GM19238 (cell line): Measurements from ENCODE around the gene DNAJC8.

Experiments
- DNase-seq: peaks from one replicate; pipeline ENCODE4 v3.0.0; 2011; ENCODE audit warnings: low spot score; ENCODE audit not compliant: insufficient read length

DNAJC8 gene

DNA sequence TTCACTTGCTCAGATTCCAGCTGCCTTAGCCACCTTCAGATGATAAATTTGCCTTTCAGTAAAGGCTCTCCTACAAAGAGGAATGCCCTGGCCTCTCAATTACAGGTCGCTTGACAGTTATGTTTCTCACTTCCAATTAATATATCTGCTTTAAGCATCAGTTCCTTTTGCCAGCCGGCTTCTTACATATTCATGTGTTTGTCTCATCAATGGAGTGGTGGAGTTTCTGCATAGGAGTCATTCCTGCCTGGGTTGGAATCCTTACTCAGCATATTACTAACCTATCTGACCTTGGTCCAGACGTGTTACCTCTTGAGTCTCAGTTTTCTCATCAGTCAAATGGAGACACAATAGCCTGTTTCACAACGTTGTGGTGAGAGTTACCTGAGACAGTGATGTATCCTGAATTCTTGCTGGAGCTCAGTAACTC, 17.1 kb upstream of the DNAJC8 start:
- DNase-seq = no peak

DNA sequence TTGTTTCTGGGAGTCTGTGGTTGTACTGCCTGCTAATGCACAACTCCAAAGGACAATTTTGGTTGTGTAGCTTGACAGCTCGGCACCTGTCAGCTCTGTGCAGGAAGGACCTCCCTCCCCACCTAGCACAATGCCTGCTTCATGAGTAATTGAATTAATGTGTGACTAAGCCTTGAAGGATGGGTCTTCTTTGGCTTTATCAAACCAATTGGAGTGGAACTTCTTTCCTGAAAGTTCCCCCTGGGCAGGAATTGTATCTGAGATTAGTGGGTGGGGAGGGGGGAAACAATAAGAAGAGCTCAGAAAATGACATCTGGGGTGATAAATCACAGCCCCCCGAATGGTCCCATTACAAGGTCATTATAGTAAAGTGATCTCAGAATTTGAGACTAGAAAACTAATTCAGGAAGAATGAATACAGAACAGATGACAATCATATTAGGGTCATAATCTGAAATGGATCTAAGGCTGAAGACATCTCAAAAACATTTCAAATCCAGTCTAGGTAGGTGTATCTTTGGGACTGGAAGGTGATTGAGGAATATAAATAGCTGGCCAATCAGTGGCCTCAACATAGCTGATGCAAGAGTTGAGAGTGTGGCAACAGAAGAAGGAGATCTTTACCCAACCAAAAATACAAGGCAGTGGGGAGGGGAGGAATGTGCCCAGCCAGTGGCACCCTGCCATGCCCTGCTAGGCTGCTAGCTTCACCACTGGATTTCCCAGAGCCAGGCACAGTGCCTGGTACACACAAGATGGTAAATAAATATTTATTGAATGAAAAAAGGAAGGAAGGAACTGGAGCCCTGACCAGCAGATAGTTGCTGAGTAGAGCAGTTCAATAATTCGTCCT, 16.4 kb upstream of the DNAJC8 start:
- no peak for DNase-seq

DNA sequence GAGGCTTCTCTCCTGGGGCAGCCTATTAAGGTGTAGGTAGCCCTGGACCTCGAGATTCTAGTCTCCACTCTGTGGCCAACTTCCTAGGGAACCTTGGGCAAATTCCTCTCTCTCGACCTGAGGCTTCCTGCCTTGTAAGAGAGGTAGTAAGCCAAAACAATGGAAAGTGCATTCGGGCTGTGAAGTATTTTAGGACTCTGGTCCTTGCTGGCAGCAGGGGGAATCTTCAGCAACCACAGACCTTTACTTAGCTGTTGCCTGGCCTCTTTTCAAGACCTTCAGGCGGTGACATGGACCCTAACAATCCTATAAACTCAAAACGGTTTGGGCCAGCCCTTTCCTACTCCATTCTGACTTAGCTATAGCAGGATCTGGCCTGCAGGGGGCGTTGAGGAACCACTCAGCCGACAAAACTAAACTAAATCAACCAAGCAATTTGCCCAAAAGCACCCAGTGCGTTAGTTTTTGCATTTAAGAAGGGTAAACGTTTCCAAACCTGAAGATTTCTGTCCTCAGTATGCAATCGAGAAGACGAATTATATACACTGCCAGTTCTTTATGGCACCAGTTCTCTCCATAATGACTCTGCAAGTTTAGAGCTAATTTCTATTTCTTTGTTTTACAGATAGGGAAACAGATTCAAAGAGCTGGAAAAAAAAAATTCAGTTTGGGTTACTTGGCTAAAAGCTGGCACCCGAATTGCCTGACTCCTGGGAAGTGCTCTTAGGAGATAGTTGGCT, 15.6 kb upstream of the DNAJC8 start:
- DNase-seq = no peak

DNA sequence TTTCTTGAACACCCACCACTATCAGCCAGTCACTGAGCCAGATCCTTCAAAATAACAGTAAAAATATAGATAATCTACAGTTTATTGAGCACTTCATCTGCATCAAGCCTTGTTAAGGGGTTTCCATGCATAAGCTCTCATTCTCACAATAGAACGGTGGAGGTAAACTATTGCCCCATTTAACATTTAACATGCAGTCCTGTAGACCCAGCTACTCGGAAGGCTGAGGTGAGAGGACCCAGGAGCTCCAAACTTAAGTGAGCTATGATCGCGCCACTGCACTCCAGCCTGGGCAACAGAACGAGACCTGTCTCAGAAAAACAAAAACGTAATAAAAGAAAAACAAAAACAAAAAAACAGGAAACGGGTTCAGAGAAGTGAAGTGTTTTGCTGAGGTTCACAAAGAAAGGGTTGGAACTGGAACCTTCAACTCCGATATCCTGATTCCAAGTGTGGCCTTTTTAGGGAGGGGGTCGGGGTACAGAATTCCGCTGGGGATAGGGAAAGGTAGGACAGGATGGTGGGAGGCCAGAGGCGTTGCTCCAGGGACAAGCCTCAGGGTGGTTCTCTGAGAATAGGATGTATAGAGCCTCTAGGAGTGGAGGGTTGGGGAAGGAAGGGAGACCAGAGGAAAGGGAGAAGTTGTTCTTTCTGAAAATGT, 14.9 kb upstream of the DNAJC8 start:
- DNase-seq = no peak

DNA sequence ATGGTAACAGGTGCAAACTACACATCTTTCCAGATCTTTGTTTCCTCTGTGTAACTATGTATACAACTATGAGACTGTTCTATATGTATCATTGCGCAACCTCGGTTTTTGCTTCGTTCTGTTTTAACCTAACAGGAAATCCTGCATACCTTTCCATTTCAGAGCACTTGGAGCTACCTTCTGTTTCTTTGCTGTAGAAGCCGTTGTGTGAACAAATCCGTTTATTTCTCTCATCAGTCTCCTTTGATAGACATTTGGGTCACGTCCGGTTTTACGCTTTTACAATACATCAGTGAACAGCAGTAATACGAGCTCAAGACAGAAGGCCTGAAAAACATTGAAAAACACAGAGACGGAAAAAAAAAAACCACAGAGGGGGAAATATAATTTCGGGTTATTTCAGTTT, 13.6 kb upstream of the DNAJC8 start:
- DNase-seq = no peak

DNA sequence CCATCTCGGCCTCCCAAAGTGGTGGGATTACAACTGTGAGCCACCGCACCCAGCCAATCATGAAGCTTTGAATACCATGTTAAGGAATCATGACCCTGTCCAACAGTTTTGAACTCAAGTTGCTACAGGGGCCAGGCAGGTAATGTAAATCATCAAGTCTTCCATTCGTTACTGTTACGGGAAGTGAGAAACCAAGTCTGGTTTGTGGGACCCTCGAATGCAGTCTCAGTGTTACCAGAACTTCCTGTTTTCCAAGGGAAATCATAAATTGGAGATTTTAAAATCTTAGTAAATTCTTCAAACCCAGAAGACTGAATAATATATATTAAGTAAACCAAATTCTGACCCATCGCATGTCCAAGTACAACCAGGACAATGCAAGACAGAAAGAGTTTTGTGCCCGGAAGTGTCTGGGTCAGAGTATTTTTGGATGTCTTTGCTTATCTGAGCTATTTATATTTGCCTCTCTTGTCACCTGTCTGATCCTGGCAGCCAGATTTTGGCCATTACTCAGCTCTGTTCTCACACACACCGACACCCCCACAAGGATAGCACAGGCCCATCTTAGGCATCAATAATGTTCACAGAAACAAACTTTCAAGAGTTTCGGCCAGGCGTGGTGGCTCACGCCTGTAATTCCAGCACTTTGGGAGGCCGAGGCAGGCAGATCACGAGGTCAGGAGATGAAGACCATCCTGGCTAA, 11.9 kb upstream of the DNAJC8 start:
- DNase-seq = no peak

DNA sequence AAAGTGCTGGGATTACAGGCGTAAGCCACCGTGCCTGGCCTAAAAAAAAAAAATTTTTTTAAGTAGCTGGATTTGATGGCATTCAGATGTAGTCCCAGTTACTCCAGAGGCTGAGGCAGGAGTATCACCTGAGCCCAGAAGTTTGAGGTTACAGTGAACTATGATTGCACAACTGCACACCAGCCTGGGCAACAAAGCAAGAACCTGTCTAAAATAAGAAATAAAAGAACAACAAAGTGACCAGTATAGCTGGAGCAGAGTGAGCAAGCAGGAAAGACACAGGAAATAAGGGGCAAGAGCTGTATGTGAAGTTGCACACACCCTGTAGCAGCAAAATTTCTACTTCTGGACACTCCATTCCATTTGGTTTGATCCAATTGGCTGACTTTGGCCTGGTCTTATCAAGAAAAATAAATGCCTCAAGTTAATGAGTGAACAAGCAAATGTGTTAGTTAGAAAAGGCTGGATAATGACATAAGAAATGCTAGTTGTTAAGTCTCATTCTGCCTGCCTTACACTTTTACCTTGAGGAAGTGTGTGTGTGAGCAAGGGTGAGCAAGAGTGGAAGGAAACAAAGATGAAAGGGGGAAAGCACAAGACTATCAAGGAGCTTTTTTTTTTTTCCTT, 11.0 kb upstream of the DNAJC8 start:
- no peak for DNase-seq

DNA sequence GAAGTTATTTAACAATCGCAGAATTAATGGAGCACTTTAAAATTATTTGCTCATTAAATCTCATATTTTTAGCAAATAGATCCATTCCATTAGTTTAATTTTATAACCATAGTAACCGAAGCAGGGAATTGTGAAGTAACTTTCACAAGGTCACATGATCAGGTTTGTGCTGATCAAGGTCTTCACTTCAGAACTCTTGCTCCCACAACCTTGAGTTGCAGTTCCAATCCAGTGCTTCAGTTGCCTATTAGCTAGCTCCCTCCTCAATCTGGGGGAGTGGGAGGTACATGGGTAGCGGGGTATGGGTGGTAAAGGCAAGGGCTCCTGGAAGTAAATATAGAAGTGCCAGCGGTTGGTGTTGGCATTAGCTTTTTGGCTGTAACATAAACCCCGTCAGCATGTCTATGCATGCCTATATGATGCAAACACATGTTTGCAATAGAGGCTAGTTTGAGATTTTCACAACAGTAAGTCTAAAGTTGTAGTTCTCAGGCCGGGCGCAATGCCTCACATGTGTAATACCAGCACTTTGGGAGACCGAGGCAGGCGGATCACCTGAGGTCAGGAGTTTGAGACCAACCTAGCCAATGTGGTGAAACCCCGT, 8.9 kb upstream of the DNAJC8 start:
- no peak for DNase-seq

DNA sequence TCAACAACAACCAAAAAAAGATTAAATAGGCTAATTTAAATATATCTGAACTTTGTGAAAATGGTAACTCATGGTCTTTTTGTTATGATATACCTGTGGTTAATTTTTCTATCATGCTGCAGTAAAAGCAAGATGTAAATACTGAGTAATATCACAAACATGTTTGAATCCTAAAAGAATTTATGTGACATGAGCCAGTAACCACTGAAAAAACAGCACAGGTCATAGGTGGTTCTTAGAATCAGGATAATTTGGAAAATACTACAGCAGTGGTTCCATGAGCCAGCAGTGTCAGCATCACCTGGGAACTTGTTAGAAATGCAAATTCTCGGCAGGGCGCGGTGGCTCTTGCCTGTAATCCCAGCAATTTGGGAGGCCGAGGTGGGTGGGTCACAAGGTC, 7.2 kb upstream of the DNAJC8 start:
- no peak for DNase-seq

DNA sequence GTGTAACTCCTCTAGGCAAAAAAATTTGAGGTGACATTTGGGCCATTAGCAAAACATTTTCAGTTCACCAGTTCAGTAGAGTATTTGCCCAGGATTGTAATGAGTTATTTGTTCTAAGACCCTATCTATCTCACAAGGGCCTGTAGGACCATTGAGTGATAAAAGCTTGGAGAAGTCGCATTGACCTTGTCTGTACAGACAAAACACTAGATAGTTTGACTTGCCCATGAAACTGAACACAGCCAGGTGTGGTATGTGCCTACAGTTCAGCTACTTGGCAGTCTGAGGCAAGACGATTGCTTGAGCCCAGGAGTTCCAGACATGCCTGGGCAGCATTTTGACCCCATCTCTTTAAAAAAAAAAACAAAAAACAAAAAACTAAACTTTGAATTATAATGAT, 6.2 kb upstream of the DNAJC8 start:
- no peak for DNase-seq

DNA sequence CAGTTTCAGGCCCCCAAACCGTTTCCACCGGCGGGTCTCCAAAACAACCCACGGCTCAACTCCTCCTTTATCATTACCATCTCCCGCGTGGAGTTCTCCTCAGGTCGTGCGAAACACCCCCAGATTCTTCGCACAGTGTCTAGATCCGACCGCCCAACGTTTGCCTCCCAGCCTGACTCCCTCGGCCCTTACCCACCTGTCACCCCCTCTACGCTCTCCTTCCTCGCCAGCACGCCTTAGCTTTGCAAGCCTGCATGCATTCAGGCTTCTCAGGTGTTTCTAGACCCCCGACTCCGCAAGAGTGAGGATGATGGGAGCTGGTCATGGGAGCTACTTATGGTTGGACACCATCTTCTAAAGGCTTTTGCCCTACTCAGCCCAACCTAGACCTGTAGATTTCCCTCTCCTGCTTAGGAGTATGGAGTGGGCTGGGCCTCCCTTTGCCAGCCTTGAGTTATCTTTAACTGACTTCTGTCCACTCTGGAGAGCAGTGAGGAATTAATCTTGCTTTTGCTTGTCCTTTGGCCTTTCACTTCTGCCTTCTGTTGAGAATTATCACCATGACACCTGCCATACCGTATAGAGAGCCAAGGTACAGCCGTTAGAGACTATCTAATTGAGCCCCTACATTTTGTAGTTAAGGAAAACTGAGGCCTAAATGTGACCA, 4.0 kb upstream of the DNAJC8 start:
- no peak for DNase-seq

DNA sequence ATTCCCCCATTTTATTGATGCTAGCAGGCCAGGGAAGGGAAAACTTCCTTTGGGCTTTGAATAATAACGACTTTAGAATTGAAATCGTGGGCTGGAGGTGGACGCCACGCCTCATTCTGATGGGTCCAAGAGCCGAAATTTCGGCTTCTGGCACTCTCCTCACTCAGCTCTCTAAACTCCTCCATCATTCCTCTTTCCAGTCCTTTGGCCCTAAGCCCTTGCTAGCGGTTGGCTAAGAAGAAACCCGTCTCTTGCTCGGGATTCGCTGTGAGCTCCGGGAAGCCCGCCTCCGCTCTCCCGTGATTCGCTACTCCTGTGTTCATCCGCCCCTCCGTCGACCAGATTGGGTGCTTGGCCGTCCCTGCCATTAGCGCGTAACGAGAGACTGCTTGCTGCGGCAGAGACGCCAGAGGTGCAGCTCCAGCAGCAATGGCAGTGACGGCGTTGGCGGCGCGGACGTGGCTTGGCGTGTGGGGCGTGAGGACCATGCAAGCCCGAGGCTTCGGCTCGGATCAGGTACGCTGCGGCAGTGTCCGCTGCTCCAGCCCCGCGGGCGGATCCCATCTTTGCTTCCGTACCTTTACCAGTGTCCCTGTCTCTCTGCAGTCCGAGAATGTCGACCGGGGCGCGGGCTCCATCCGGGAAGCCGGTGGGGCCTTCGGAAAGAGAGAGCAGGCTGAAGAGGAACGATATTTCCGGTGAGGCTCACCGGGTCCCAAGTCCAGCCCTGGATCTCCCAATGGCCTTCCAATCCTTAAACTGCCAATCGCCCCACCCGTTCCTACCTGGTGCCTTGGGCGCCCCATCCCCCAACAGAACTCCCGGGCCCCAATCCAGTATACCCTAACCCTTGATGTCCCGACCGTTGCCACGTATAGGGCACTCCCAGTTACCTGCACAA, 3.2 kb upstream of the DNAJC8 start, which contains the start of gene ATP5IF1:
Gene ATP5IF1 (plus strand): TSS at position 370 of the 901 bp plus-strand sequence. CDS start 60 bp downstream, at position 430.
- DNase-seq = peak; percentile 97

DNA sequence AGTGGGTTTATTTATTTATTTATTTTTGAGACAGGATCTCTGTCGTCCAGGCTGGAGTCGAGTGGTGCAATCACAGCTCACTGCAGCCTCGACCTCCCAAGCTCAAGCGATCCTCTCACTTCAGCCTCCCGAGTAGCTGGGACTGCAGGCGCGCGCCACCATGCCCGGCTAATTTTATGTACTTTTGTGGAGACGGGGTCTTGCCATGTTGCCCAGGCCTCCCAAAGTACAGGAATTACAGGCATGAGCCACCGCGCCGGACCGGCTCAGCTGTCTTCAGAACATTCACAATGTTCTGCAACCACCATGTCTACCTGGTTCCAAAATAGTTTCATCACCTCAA, 406 bp upstream of the DNAJC8 start:
- no peak for DNase-seq

DNA sequence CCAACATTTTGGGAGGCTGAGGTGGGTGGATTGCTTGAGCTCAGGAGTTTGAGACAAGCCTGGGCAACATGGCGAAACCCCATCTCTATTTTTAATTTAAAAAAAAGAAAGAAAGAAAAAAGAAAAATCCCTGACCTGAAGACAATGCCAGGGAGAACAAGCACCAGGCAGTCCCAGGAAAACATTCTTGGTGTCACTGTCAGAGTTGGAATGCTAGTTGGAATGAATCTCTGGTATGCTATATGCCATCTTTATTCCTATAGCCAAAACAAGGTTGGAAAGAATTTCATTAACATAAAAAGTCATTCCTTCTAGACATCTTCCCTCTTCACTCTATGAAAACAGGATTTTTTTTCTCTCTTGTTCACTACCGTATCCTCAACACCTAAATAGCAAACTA, 2.8 kb downstream of the DNAJC8 start:
- no peak for DNase-seq

DNA sequence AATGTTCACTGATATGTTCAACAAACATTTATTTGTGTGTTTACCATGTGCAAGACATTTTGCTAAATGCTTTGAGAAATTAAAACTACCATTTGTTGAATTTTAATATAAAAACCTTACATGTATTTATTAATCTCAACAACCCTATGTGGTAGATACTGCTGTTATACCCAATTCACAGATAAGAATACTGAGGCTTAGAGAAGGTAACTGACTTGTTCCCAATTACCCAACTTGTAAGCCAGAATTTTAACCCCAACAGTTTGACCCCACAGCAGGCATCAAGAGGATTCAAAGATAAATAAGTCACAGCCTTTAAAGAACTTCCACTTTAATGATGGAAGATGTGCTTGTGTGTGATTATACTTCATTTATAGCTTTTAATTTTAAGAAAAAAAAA, 3.7 kb downstream of the DNAJC8 start:
- DNase-seq = no peak

DNA sequence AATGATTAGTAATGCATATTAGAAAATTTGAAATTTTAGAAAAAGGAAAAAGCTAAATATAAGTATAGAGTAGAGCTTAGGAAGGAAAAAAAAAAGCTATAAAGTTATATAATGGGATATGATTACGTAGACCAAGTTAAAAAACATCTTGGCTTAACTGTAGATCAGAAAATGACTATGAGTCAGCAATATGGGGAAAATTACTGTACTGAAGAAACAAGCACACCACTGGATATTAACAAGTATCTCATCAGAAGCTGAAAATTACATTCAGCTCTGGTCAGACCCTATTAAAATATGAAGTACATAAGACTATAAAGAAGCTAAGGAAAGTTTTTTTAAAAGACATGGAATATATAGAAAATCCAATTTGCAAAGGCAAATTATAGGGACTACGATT, 19.5 kb downstream of the DNAJC8 start:
- no peak for DNase-seq

DNA sequence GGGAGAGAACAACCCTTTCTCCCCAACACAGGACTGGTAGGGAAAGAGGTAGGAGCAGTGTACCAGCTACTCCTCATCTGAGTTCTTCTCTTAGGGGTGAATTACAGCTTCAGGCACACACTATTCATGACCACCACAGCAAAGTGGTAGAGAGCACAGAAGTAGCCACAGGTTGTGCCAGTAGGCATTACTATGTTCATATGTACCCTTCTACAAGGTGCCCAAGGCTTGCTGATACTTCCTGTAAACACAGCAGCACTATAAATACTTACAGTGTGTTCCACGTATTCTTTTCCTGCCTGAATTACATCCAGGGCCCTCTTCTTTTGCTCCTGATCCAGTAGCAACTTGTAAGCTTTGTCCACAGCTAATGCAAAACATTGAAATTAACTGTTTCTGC, 23.1 kb downstream of the DNAJC8 start:
- DNase-seq = no peak

DNA sequence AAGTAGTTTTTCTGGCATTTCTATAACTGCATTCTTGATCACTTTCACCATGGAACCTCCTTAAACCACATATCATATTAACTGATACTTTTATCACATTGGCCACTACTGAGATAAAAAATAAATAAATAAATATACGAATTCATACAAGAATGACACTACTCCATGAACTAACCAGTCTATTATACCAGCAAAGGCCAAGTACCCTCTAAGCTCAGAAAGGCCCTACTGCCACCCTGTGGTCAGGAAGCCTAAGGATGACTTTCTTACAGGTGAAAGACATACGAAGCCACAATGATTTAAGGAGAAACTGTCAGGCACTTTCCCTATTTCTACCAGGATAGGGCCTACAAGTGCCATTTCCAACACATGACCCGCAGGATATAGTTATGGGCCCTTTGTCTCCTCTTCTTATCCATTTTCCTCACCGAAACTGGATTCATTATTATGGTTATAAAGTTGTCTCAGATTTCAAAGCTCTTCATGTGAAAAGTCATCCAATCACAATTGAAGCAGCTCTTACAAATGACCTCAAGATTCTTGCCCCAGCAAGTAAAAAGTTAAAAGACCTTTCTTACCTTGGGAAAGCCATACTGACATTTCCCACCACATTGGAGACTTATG, 23.9 kb downstream of the DNAJC8 start:
- peak; percentile 32 for DNase-seq

DNA sequence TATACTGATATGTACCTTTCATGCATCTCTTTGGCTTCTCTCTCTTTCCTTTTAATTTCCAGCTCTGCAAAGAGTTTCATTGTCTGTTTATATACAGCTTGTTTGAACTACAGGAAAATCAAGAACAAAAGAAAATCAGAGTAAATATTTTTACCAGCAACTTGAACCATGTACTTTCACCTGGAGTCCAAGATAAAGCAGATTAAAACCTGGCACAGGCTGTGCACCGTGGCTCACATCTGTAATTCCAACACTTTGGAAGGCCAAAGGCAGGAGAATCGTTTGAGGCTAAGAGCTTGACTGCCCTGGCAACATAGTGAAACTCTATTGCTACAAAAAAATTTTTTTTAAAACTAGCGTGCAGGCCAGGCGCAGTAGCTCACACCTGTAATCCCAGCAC, 27.6 kb downstream of the DNAJC8 start:
- DNase-seq = no peak
